ENCODE measurements around the gene PCBP3. TPM values are rescaled to one million over a fixed set of nuclear protein-coding genes. Genes with fewer than 3 reads are reported as not detected.
"Not testable (repeated sequence)": the region's sequence is repeated elsewhere in the genome, so short reads cannot be mapped to it uniquely, and the experiment has no call there.

The PCBP3 gene
- total RNA-seq, 1 experiment from 2014 or later, result 3.7 TPM

DNA sequence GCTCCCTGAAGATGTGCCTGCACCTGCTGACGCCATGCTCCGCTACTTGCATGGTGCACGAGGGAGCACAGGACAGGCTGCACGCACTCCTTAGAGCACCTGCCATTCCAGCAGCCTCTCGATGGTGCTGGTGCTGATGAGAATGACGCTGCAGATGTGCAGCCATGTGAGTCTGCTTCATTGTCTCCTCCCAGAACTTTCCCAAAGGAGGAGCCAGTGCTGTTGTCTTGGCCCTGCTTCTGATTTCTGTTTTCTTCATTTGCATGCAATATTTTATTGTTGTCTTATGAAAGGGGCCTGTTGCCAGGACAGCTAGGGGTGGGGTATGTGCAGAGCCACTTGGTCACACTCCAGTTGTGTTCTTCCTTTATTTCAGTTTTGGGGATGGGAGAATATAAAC, 70.1 kb downstream of the PCBP3 start:
- peaks cover 16% of the 10 kb centered on the region for H3K9me3 Mint-ChIP-seq (ENCODE audit: unreplicated experiment)
- POLR2A ChIA-PET, result no interaction called here
- H3K27me3 Mint-ChIP-seq (ENCODE audit: insufficient read depth, unreplicated experiment), result peaks cover 14% of the 10 kb centered on the region
- H3K4me1 Mint-ChIP-seq (ENCODE audit: insufficient read depth, unreplicated experiment), result peaks cover 5% of the 10 kb centered on the region
- intact Hi-C loops (cut with micrococcal nuclease), result no loop called here
- BruUV-seq (replicated peaks), result no TSS peak
- no peak overlapping the region for H3K27ac Mint-ChIP-seq (ENCODE audit: low read depth, unreplicated experiment)
- no peak for TF ChIP-seq CTCF (IDR thresholded peaks at IDR 0.05; ENCODE audit: unreplicated experiment)
- no peak overlapping the region for H3K4me3 Mint-ChIP-seq (ENCODE audit: unreplicated experiment)
- CTCF ChIA-PET, result no interaction called here
- H3K36me3 Mint-ChIP-seq (ENCODE audit: insufficient read depth, unreplicated experiment), result no peaks in the 10 kb centered on the region
- DNase-seq (ENCODE audit: unreplicated experiment), result no peak

DNA sequence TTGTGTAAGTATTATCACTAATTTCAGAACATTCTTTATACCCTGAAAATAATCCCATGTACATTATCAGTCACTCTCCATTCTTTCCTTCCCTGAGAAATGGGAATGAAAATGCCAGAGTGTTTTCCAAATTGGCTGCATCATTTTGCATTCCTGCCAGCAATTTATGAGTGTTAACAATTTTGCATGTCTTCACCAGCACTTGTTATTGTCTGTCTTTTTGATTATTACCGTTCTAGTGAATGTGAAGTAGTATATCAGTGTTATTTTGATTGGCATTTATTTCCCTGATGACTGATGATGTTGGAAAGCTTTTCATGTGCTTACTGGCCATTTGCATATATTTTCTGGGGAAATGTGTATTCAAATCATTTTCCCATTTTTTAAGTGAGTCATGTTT, 71.9 kb downstream of the PCBP3 start:
- no peaks in the 10 kb centered on the region for H3K4me1 Mint-ChIP-seq (ENCODE audit: insufficient read depth, unreplicated experiment)
- H3K27ac Mint-ChIP-seq (ENCODE audit: low read depth, unreplicated experiment), result no peak overlapping the region
- CTCF ChIA-PET, result no interaction called here
- H3K4me3 Mint-ChIP-seq (ENCODE audit: unreplicated experiment), result no peak overlapping the region
- peaks cover 22% of the 10 kb centered on the region for H3K27me3 Mint-ChIP-seq (ENCODE audit: insufficient read depth, unreplicated experiment)
- intact Hi-C loops (cut with micrococcal nuclease), result no loop called here
- BruUV-seq (replicated peaks), result no TSS peak
- no peaks in the 10 kb centered on the region for H3K36me3 Mint-ChIP-seq (ENCODE audit: insufficient read depth, unreplicated experiment)
- POLR2A ChIA-PET, result no interaction called here
- no peak for TF ChIP-seq CTCF (IDR thresholded peaks at IDR 0.05; ENCODE audit: unreplicated experiment)
- DNase-seq (ENCODE audit: unreplicated experiment), result no peak
- peaks cover 16% of the 10 kb centered on the region for H3K9me3 Mint-ChIP-seq (ENCODE audit: unreplicated experiment)

DNA sequence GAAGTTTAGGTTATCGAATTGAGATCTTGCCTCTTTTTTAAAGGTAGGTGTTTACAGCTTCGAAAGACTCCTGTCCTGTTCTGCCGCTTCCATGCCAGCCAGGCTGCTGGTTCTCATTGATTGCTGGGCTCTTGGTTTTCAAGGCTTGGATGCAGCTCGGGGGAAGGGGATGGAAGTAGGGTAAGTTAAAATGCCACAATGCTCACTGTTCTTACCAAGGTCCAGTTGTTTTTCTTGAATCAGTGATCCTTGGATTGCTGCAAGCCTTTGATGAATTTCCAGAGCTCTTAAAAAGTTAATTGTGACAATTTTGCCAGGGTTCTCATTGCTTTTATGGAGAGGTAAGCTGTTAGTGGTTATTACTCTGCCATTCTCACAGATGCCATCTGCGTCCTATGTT, 74.9 kb downstream of the PCBP3 start:
- H3K9me3 Mint-ChIP-seq (ENCODE audit: unreplicated experiment), result peaks cover 7% of the 10 kb centered on the region
- peaks cover 22% of the 10 kb centered on the region for H3K27me3 Mint-ChIP-seq (ENCODE audit: insufficient read depth, unreplicated experiment)
- ChIA-PET POLR2A (no interaction called here), CTCF (no interaction called here)
- no peaks in the 10 kb centered on the region for H3K36me3 Mint-ChIP-seq (ENCODE audit: insufficient read depth, unreplicated experiment)
- H3K27ac Mint-ChIP-seq (ENCODE audit: low read depth, unreplicated experiment), result no peak overlapping the region
- H3K4me1 Mint-ChIP-seq (ENCODE audit: insufficient read depth, unreplicated experiment), result no peaks in the 10 kb centered on the region
- intact Hi-C loops (cut with micrococcal nuclease), result no loop called here
- DNase-seq (ENCODE audit: unreplicated experiment), result no peak
- no peak for TF ChIP-seq CTCF (IDR thresholded peaks at IDR 0.05; ENCODE audit: unreplicated experiment)
- H3K4me3 Mint-ChIP-seq (ENCODE audit: unreplicated experiment), result no peak overlapping the region
- BruUV-seq (replicated peaks), result no TSS peak

DNA sequence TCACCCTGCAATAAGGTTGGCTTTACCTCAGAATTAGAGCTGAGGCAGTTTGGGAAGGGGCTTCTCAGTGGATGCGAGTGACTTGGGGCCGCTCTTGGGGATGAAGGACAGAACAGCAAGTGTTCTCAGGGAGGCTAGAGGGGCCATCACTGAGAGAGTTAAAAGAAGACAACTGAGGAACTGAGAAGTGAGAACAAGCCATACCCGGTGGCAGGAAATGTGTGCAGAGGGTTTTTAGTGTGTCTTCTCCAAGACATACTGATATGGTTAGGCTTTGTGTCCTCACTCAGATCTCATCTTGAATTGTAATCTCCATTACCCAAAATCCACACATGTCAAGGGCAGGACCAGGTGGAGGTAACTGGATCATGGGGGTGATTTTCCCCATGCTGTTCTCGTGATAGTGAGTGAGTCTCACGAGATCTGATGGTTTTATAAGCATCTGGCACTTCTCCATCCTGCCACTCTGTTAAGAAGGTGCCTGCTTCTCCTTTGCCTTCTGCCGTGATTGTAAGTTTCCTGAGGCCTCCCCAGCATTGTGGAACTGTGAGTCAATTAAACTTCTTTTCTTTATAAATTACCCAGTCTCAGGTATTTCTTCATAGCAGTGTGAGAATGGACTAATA, 75.8 kb downstream of the PCBP3 start:
- H3K36me3 Mint-ChIP-seq (ENCODE audit: insufficient read depth, unreplicated experiment), result no peaks in the 10 kb centered on the region
- no TSS peak for BruUV-seq (replicated peaks)
- ChIA-PET POLR2A (no interaction called here), CTCF (no interaction called here)
- DNase-seq (ENCODE audit: unreplicated experiment), result no peak
- H3K4me1 Mint-ChIP-seq (ENCODE audit: insufficient read depth, unreplicated experiment), result no peaks in the 10 kb centered on the region
- peaks cover under 1% of the 10 kb centered on the region for H3K9me3 Mint-ChIP-seq (ENCODE audit: unreplicated experiment)
- peaks cover 22% of the 10 kb centered on the region for H3K27me3 Mint-ChIP-seq (ENCODE audit: insufficient read depth, unreplicated experiment)
- H3K4me3 Mint-ChIP-seq (ENCODE audit: unreplicated experiment), result no peak overlapping the region
- no peak overlapping the region for H3K27ac Mint-ChIP-seq (ENCODE audit: low read depth, unreplicated experiment)
- no peak for TF ChIP-seq CTCF (IDR thresholded peaks at IDR 0.05; ENCODE audit: unreplicated experiment)
- intact Hi-C loops (cut with micrococcal nuclease), result no loop called here

DNA sequence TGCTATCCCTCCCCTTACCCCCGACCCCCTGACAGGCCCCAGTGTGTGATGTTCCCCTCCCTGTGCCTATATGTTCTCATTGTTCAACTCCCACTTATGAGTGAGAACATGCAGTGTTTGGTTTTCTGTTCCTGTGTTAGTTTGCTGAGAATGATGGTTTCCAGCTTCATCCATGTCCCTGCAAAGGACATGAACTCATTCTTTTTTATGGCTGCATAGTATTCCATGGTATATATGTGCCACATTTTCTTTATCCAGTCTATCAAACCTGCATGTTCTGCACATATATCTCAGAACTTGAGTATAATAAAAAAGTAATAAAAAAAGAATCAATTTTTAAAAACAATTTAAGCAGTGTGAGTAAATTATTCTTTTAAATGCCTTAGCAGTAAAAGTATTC, 76.7 kb downstream of the PCBP3 start:
- H3K9me3 Mint-ChIP-seq (ENCODE audit: unreplicated experiment); H3K36me3 Mint-ChIP-seq (ENCODE audit: insufficient read depth, unreplicated experiment); BruUV-seq (replicated peaks); CTCF ChIA-PET; H3K4me1 Mint-ChIP-seq (ENCODE audit: insufficient read depth, unreplicated experiment); DNase-seq (ENCODE audit: unreplicated experiment); POLR2A ChIA-PET; H3K4me3 Mint-ChIP-seq (ENCODE audit: unreplicated experiment); intact Hi-C loops (cut with micrococcal nuclease); H3K27ac Mint-ChIP-seq (ENCODE audit: low read depth, unreplicated experiment): not testable (repeated sequence)
- peaks cover 22% of the 10 kb centered on the region for H3K27me3 Mint-ChIP-seq (ENCODE audit: insufficient read depth, unreplicated experiment)
